IPS-18c (cell line): Measurements from ENCODE around the gene WDR37.

ENCODE experiments used
- H3K4me3 ChIP-seq: 2 replicates; pipeline ENCODE4 v1.7.0; 2013; ENCODE audit warnings: low read depth, mild to moderate bottlenecking, low read length, moderate library complexity; ENCODE audit not compliant: insufficient read depth
- H3K9me3 ChIP-seq: one replicate; pipeline ENCODE4 v1.6.1; 2013; ENCODE audit warnings: mild to moderate bottlenecking, low read length, moderate library complexity; ENCODE audit not compliant: control insufficient read depth, insufficient read depth

Gene WDR37

DNA sequence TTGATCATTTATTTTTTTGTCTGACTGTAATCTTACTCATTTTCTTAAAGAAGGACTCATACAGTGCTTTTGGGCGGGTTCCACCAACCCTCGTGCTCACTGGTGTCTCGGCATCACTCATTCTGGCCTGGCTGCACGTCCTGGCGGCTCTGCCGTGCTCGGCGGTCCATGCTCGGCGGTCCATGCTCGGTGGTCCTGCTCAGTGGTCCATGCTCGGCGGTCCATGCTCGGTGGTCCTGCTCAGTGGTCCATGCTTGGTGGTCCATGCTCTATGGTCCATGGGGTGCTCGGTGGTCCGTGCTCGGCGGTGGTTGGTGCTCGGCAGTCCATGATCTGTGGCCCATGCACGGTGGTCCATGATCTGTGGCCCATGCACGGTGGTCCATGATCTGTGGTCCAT is 72.5 kb downstream of the WDR37 start:
- H3K9me3 ChIP-seq, result no peaks in the 10 kb centered on the region
- H3K4me3 ChIP-seq, result no peak overlapping the region

DNA sequence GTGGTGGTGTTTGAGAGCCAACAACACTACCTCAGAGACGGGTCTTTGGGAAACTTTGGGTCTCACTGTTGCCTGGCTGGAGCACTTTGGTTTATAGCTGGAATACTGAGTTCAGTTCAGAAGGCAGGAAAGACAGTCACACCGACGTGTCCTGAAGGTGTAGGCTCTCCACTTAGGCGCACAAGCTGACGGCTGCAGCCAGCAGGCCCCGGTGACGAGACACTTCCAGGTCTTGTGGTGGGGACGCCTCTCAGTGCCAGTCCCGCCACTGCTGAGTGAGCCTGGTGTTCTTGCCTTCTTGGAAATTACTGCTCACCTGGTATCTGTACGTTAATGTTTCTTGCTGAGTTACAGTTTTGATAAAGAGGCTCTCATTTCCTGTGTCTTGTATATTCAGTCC is 74.0 kb downstream of the WDR37 start:
- Histone ChIP-seq H3K9me3 (no peaks in the 10 kb centered on the region), H3K4me3 (no peak overlapping the region)

DNA sequence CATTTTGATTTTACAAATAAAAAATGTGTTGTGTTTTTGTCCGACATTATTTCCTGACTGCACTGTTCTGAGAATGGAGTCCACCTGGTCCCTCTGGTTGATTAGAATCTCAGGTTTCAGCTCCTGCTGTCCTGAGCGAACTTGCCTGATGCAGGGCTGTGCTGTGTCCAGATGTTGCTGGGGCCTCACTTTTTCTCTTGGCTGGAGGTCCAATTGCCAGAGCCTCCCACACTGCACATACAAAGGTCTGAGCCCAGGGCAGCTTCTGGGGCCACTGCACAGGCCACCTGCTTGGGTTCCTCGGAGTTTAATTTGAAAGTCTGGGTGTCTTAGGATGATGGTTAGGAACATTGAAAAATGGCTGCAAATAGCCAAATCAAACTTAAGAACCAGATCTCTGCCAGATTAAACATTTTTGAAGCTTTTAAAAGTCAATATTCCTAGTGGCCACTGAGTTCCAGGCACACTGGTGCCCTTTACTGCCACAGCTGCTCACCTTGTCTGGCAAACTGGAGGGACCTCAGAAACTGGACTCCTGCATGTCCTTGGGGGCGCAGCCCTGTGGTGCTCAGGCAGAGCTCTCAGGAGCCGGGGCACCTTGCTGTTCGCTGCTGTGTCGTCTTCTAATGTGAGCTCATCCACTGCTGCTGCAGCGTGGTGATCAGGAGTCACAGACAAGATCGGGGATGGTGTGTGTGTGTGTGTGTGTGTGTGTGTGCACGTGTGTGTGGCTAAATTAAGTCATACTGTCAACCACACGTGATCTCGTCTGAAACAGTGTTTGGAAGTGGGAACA is 75.0 kb downstream of the WDR37 start:
- H3K9me3 ChIP-seq, result no peaks in the 10 kb centered on the region
- H3K4me3 ChIP-seq, result no peak overlapping the region

DNA sequence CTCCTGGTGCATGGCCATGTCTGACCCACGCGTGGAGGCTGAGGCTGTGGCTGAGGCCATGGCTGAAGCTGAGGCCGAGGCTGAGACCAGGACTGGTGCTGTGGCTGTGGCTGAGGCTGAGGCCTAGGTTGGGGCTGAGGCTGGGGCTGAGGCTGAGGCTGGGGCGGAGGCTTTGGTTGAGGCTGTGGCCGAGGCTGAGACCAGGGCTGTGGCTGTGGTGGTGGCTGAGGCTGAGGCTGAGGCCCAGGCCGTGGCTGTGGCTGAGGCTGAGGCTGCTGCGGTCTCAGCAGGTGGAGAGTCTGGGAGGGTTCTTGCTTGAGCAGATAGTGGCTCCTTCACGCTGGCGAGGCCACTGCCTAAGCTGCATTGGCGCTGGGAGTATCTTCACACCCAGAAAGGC is 76.4 kb downstream of the WDR37 start:
- Histone ChIP-seq H3K9me3 (no peaks in the 10 kb centered on the region), H3K4me3 (no peak overlapping the region)

DNA sequence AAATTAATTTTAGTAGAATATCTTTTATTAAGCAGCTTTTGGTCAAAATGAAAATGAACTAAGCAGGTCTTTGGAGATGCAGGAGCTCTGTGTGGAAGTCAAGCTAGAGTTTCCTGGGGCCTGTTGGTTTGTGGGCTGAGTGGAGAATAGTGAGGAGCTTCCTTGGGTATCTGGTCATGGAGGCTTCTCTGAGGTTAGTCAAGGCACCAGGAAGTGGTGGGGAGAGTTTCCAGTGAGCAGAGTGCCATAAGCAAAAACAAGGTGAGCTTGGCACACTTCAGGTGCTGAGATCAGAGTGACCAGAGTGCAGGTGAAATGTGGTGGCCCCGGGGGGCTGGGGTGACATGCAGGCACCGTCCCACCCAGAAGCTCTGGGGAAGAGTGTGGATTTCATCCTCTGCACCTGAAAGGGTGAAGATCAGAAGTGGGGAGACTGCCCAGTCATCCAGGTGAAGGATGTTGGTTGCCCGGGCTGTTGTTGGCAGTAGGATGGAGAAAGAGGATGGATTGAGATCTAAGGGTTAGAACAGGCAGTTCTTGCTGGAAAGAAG is 77.4 kb downstream of the WDR37 start:
- Histone ChIP-seq H3K4me3 (no peak overlapping the region), H3K9me3 (no peaks in the 10 kb centered on the region)

DNA sequence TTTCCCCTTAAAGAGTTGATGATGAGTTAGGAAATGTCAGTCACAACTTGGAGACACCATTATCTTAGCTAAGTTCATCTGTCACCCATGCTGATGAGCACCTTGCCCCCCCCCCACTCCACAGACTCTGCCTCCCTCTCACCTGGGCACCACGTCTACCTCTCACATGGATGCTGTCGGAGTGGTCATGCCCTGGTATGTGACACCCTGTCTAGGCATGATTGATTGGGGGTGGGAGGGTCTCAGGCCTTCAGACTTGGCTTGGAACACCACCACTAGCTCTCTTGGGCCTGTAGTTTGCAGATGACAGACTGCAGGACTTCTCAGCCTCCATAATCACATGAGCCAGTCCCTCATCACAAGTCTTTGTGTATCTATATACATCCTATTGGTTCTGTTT is 78.0 kb downstream of the WDR37 start:
- H3K4me3 ChIP-seq, result no peak overlapping the region
- H3K9me3 ChIP-seq, result no peaks in the 10 kb centered on the region

DNA sequence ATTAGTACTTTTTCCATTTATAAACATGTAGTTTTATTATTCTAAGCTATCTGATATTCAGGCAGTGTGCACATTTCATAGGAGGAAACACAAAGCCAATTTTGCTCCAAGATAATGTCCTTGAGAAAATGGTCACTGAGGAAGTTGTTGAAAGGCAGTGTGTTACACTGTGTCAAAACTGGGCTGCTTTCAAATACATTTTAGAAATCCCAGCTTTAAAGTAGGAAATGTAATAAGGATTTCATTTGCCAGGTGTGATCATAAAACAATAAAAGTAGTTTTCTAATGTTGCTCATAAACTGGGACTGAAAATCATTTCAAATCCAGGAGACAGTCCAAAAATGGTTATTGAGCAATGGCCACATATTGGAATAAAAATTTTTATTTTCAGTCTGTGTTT is 80.1 kb downstream of the WDR37 start:
- H3K9me3 ChIP-seq, result no peaks in the 10 kb centered on the region
- no peak overlapping the region for H3K4me3 ChIP-seq

DNA sequence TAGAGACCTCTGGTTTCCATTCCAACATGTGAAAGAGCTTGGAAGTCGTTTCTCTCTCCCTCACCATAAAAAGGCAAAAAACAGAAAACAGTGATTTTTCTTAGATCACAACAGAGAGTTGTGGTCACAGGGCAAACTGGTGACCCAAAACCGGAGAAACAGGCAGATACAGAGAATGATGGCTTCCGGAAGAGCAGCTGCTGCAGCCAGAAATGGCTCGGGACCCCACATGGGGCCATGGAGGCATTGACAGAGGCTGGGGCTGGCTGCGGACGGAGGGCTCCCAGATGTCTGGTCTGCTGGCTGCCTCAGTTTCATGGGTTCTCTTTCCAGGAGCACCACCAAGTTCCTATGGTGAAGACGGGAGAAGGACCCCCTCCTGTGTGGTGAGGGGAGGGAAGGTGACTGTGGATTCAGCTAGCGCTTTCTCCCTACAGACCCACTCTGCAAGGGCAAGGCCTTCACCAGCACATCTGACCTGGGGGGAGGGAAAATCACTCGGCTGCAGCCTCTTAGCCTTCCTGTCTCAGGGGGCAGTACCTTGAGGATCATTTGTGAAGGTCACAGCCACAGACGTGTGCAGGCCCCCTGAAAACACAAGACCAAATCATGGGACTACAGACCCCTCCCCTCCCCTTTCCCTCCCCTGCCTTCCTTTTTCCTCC is 81.4 kb downstream of the WDR37 start:
- Histone ChIP-seq H3K9me3 (no peaks in the 10 kb centered on the region), H3K4me3 (no peak overlapping the region)

DNA sequence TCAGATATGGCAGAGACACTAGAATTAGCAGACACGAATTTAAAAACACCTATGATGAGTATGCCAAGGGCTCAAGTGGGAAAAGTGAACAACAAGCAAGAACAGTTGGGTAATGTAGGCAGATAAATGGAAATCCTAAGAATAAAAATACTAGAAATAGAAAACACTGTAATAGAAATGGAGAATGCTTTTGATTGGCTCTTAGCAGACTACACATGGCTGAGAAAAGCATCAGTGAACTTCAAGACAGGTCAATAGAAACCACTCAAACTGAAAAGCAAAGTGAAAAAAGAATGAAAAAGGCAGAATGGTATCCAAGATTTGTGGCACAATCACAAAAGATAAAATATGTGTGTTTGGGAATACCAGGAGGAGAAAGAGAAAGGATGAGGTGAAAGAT is 82.3 kb downstream of the WDR37 start:
- H3K9me3 ChIP-seq, result no peaks in the 10 kb centered on the region
- no peak overlapping the region for H3K4me3 ChIP-seq

DNA sequence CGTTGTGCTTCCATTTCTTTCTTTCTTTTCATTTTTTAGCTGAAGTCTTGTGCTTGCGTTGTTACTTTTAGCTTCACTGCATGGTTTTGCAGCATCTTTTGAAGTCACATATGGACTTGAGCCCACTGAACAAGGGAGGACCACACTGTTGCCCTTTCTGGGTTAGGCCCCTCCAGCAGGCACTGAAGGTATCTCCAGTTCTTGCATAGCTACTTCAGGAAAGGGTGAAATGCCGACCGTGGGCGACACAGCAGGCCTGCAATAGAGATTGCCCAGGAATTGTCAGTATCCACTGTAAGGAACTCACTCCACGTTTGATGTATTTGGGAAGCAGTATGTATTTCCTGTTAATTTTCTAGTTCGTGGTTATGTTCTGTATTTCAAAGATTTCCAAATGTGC is 85.1 kb downstream of the WDR37 start:
- Histone ChIP-seq H3K4me3 (no peak overlapping the region), H3K9me3 (no peaks in the 10 kb centered on the region)

DNA sequence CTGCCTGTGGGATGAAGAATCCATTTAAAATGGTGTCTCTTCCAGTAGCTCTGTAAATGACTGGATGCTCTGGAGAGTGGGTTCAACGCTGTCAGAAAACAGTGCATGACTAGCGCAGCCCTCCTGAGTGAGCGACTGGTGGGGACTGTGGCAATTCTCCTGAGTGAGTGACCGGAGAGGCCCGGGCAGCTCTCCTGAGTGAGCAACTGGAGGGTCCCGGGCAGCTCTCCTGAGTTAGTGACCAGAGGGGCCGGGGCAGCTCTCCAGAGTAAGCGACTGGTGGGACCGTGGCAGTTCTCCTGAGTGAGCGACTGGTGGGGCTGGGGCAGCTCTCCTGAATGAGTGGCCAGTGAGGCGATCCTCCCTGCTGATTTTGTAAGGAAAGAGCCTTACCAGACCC is 85.5 kb downstream of the WDR37 start:
- Histone ChIP-seq H3K4me3 (no peak overlapping the region), H3K9me3 (no peaks in the 10 kb centered on the region)

DNA sequence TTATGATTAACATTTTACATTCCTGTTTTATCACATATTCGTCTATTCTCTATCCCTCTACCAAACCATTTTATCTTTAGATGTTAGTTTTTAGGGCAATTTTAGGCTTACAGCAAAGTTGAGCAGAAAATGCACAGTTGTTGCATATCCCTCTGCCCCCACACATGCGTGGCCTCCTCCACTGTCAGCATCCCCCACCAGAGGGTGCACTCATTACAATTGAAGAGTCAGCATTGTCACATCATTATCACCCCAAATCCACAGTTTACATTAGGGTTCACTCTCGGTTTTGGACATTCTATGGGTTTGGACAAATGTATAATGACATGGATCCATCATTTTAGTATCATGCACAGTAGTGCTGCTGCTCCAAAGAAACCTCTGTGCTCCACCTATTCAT is 86.4 kb downstream of the WDR37 start:
- Histone ChIP-seq H3K9me3 (no peaks in the 10 kb centered on the region), H3K4me3 (no peak overlapping the region)

DNA sequence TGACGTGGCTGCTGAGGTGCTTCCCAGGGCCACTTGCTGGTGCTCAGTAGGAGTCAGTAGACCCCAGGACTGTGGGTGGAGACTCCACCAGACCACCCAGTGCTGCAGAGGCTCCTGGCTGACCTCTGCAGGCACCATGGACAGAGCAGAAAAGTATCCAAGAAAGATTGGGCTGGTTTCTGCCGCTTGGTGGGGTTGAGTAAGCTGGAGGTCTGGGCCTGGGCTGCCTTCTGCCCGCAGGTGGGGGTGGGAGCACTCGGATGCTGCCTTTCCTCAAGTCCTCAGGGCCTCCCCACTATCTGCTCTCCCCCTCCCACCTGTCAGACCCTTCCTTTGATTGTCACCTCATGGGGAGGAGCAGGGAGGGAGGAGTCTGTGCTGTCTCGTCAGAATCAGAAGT is 91.6 kb downstream of the WDR37 start:
- no peaks in the 10 kb centered on the region for H3K9me3 ChIP-seq
- no peak overlapping the region for H3K4me3 ChIP-seq

DNA sequence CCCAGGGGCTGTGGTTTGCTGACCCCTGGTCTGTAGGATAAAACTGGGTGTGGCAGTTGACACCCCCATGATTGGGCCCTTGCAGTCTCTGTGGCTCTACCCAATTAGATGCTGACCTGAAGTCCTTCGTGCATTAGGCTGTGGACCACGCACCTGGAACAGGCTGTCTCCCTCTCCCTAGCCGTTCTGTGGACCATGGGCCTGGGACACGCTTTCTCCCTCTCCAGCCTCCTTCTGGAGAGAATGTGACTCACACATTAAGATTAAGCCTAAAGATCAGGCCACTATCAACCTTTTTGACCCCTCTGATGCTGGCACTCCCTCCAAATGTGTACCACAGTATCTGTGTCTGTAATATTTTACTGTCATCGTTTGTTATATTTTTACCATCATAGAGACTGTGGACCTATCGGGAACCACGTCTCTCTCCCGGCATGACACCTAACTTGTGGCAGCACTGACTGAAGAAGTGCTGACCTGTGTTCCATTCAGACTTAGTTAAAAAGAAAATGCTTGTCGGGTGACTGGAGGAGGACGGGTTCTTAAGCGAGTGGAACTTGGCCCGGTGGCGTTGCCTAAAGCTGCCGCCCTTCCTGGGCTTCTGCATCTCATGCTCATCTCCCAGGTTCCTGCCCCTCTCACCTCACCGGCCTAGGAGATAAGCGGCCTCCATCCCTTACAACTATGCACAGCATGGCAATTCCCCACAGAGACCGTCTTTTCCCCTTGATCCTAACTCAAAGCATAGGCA is 92.8 kb downstream of the WDR37 start:
- Histone ChIP-seq H3K4me3 (no peak overlapping the region), H3K9me3 (no peaks in the 10 kb centered on the region)

DNA sequence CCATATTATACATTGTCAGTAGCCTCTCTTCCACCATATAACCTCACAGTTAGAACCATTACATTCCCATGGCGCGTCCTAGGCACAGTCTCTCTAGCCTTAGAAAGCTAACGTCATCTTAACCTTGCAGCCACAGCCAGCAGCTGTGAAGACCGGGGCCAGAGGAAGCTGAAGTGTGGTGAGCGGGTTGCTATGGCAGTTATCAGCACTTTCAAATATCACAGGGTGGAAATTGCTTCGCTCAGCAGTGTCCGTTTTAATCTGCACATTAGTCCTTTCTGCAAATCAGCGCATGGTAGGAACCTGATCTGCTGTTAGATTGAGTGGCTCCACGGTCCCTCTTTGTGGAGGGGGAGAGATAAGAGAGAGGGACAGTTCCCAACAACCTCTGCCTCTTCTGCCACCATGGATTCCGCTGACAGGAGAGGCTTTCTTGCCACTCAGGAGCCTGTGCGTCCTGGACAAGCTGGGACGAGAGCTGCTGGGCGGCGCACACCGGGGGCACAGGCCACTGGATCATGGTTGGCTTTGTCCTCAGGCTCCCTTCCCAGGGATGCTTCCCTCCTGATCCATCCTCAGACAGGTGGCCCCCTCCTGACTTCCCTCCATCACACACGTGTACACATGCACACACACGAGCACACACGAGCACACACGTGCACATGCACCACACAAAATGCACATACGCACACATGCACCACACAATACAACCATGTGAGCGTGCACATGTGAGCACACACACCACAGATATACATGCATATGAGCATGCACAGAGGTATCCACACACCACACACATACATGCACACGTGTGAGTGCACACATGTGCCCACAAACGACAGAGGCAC is 93.8 kb downstream of the WDR37 start:
- H3K9me3 ChIP-seq, result no peaks in the 10 kb centered on the region
- no peak overlapping the region for H3K4me3 ChIP-seq

DNA sequence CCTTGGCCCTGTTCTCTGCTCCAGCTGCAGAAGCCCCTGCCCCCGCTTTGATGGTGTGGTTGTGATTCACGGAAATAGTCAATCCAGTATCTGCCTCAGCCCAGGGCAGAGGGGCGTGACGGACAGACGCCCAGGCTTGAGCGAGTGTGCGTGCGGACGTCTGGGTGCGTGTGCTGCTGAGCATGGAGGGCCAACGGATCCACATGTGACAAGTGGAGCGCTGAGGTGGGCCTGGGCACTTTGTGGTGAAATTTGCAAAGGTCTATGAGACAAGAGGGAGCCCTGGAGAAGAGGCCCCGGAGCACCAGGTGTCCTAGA is 94.4 kb downstream of the WDR37 start:
- no peak overlapping the region for H3K4me3 ChIP-seq

More for the DNA sequence above, 94.4 kb downstream of the WDR37 start:
- no peaks in the 10 kb centered on the region for H3K9me3 ChIP-seq
